CD4-positive, alpha-beta memory T cell (primary cell): ENCODE results near the gene RNF220. TPM values are rescaled to one million over a fixed set of nuclear protein-coding genes. Genes with fewer than 3 reads are reported as not detected.

Experiments used
- CTCF ChIA-PET: fragments of 350-600 bp; sonication (Branson Sonifier 250); formaldehyde crosslinking; loops from one replicate; lab custom pipeline; 2021; ENCODE audit warnings: inconsistent platforms; ENCODE audit not compliant: partially characterized antibody; lab: Charles Lee
- POLR2A ChIA-PET: fragments of 350-600 bp; sonication (Branson Sonifier 250); formaldehyde crosslinking; loops from one replicate; lab custom pipeline; 2021; ENCODE audit not compliant: partially characterized antibody; lab: Charles Lee
- DNase-seq, 5 donors: peaks; one replicate each; pipeline versions ENCODE4 v3.0.0 to v3.0.0-alpha.2; 2020 to 2022; ENCODE audit warnings: mixed read lengths in 1 of 5
- H3K27ac ChIP-seq: one replicate; pipeline ENCODE4 v1.7.0; 2013; ENCODE audit warnings: low read depth, low read length
- H3K27me3 ChIP-seq: 2 replicates; pipeline ENCODE4 v1.7.0; 2013; ENCODE audit warnings: mild to moderate bottlenecking, low read length, moderate library complexity; ENCODE audit not compliant: insufficient read depth
- H3K36me3 ChIP-seq: 2 replicates; pipeline ENCODE4 v1.7.0; 2013; ENCODE audit warnings: mild to moderate bottlenecking, low read length, moderate library complexity; ENCODE audit not compliant: insufficient read depth
- H3K4me1 ChIP-seq: 2 replicates; pipeline ENCODE4 v1.7.0; 2013; ENCODE audit warnings: mild to moderate bottlenecking, low read length, moderate library complexity; ENCODE audit not compliant: insufficient read depth
- H3K4me3 ChIP-seq, 2 donors: one replicate each; pipeline ENCODE4 v1.7.0; 2013; ENCODE audit warnings: low read length in 2 of 2, mild to moderate bottlenecking in 1 of 2
- H3K9me3 ChIP-seq, 2 donors: one replicate each; pipeline ENCODE4 v1.7.0; 2013; ENCODE audit warnings: low read length in 2 of 2, control low read depth in 1 of 2; ENCODE audit not compliant: control insufficient read depth in 1 of 2
- H3K27ac Mint-ChIP-seq, 7 donors: one replicate each; pipeline ENCODE4 v1.8.0; 2020 to 2021; ENCODE audit warnings: mixed read lengths in 7 of 7, mild to moderate bottlenecking in 6 of 7, inconsistent platforms in 3 of 7, moderate library complexity in 3 of 7
- H3K27me3 Mint-ChIP-seq, 2 donors: one replicate each; pipeline ENCODE4 v1.8.0; 2020 to 2021; ENCODE audit warnings: mixed read lengths in 2 of 2
- H3K36me3 Mint-ChIP-seq, 2 donors: one replicate each; pipeline ENCODE4 v1.8.0; 2020 to 2021; ENCODE audit warnings: mixed read lengths in 2 of 2, inconsistent platforms in 1 of 2, mild to moderate bottlenecking in 1 of 2
- H3K4me1 Mint-ChIP-seq, 4 donors: one replicate each; pipeline ENCODE4 v1.8.0; 2020 to 2021; ENCODE audit warnings: mixed read lengths in 4 of 4, mild to moderate bottlenecking in 1 of 4
- H3K4me3 Mint-ChIP-seq, 8 donors: one replicate each; pipeline ENCODE4 v1.8.0; 2020 to 2021; ENCODE audit warnings: mixed read lengths in 8 of 8, mild to moderate bottlenecking in 7 of 8, moderate library complexity in 6 of 8, inconsistent platforms in 3 of 8
- H3K9me3 Mint-ChIP-seq, 8 donors: one replicate each; pipeline ENCODE4 v1.8.0; 2020 to 2021; ENCODE audit warnings: mixed read lengths in 8 of 8, mild to moderate bottlenecking in 5 of 8, inconsistent platforms in 3 of 8, moderate library complexity in 1 of 8
- intact Hi-C: fragments of 100-400 bp; cut with micrococcal nuclease; formaldehyde crosslinking; loops from one replicate; pipeline ENCODE4 v1.15.1; 2023
- polyA plus RNA-seq, 2 donors: library from polyadenylated mRNA; unstranded; fragments of 300-500 nt; fragmentation: Illumina TruSeq; gene quantifications; one replicate each; pipeline ENCODE4 v1.2.3, GENCODE V29; 2021
- total RNA-seq, 2 experiments: library from RNA; stranded (reverse); gene quantifications; one replicate each; pipeline ENCODE4 v1.2.3, GENCODE V29; 2021

The RNF220 gene
- total and polyA plus RNA-seq, 4 experiments from 2014 or later = 74.7 to 125 (median 111) TPM

DNA sequence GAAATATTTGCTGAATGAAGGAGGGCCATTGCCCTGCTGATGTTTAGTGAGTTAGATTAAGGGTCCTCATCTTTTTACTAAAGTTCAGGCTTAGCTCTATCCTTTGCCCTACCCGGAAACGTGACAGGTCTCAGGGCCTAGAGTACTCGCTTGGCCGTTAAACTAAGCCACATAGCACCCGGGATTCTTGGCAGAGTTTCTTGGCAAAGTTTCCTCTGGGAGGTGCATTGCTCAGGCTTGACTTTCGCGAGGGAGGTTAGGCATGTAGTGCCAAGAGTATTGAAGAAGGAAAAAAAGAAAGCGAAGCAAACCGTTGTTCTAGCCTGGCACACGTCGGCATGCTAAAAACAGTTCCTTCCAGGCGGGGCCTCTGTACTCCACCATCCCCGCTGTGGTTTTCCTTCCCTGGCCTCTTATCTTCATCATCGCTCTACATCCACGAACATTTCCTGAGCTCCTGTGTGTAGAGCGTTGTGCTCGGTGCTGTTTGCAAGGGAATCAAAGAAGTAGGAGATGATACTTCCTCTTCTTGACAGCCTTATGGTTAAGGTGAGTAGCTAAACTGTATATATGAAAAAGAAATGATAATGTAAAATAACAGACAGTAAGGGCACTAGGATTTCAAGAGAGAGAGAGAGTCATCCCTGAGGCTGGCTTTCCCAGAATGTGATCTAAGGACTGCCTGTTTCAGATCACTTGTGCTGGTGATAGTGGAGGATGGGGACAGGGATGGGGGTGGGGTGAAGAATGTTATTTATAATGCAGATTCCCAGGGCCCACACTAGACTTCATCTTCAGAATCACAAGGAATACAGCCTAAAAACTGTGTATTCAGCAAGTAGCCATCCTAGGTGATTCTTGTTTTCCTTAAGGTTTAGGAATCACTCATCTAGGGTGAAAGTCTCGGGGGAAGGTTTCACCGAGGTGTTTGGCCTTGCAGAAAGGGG is 18.8 kb downstream of the RNF220 start:
- POLR2A ChIA-PET = no interaction called here
- Histone ChIP-seq H3K27me3 (peaks cover 7% of the 10 kb centered on the region), H3K9me3 (no peaks in the 10 kb centered on the region), H3K36me3 (no peaks in the 10 kb centered on the region), H3K27ac (no peak overlapping the region), H3K4me1 (no peaks in the 10 kb centered on the region), H3K4me3 (no peak overlapping the region)
- DNase-seq = no peak
- Mint-ChIP-seq H3K27ac (peak overlapping the region in 1 of 7 donors; percentile 88), H3K9me3 (no peaks in the 10 kb centered on the region), H3K4me1 (peaks cover 0 to 6% (median 5%) of the 10 kb centered on the region in 4 donors), H3K36me3 (no peaks in the 10 kb centered on the region), H3K4me3 (peak overlapping the region in 2 of 8 donors; percentile 23 to 49), H3K27me3 (peaks cover 50 to 62% of the 10 kb centered on the region in 2 donors)
- CTCF ChIA-PET = no interaction called here
- intact Hi-C loops = no loop called here

DNA sequence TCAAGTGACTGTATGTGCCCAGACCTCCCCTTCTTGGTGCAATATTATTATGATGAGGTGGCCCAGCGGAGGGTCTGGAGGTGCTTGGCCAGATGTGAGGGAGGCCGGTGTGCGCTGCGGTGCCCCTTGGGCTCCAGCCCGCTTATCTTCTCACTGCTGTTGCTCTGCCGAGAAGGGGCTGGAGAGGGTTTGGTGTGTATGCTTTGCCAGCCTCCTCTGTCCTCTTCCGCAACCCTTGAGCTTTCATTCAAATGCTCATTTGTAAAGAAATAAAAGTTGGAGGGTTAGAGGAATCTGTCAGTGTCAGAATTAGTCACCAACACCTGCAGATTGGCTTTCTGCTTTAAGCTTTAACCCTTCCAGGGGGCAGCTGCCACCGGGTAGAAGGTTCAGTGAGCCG is 19.7 kb downstream of the RNF220 start:
- no peak overlapping the region for H3K4me3 Mint-ChIP-seq
- peaks cover 7% of the 10 kb centered on the region for H3K27me3 ChIP-seq

DNA sequence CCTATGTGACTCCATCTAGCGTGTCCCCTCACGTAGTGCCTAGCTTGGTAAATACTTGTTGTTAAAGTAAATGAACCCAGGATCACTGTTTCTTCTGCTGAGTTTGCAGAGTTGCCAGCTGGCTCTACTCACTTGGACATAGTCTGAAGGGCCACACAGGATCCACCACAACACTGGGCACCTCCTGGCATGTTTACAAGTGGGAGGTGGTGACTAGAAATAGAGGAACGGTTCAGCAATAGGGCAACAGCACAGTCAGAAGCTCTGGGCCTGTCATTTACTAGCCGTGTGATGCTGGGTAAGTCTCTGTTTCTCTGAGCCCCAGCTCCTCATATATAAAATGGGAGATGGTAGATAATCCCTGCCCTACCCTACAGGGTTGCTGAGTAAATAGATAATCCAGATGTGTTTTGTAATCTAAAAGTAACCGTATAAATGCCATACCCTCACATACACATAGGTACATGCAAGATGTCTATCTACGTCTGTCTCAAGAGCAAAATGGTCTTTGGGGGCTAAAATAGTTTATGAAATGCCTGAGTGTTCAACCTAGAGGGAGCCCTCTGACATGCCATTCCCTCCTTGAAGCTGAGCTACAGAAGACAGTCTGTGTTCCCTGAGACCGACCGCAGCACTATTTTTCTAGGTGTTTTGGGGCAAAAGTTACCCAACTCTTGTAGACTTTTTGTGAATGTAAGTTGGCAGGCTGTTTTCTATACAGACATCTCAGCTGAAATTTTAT is 20.5 kb downstream of the RNF220 start:
- H3K27me3 ChIP-seq = peaks cover 7% of the 10 kb centered on the region
- H3K4me3 Mint-ChIP-seq = no peak overlapping the region
- no peak overlapping the region for H3K27ac Mint-ChIP-seq
- no peaks in the 10 kb centered on the region for H3K36me3 ChIP-seq
- intact Hi-C loops = no loop called here
- H3K9me3 ChIP-seq = no peaks in the 10 kb centered on the region
- peaks cover 46 to 57% of the 10 kb centered on the region in 2 donors for H3K27me3 Mint-ChIP-seq
- ChIA-PET CTCF (no interaction called here), POLR2A (interaction anchor here (0.6 kb wide), 1 partner anchor 998 kb away, joined by 3 read pairs; no protein-coding TSS in a partner anchor)
- no peak for DNase-seq
- H3K4me1 ChIP-seq = no peaks in the 10 kb centered on the region
- no peaks in the 10 kb centered on the region for H3K9me3 Mint-ChIP-seq
- peaks cover 0 to 6% (median 5%) of the 10 kb centered on the region in 4 donors for H3K4me1 Mint-ChIP-seq
- no peaks in the 10 kb centered on the region for H3K36me3 Mint-ChIP-seq
- no peak overlapping the region for H3K4me3 ChIP-seq
- H3K27ac ChIP-seq = no peak overlapping the region

More for the DNA sequence above, 19.7 kb downstream of the RNF220 start:
- DNase-seq = no peak
- Histone ChIP-seq H3K27ac (no peak overlapping the region), H3K4me3 (no peak overlapping the region), H3K9me3 (no peaks in the 10 kb centered on the region), H3K4me1 (no peaks in the 10 kb centered on the region), H3K36me3 (no peaks in the 10 kb centered on the region)
- no peak overlapping the region for H3K27ac Mint-ChIP-seq
- intact Hi-C loops = no loop called here
- ChIA-PET POLR2A (no interaction called here), CTCF (no interaction called here)
- no peaks in the 10 kb centered on the region for H3K36me3 Mint-ChIP-seq
- peaks cover 54 to 64% of the 10 kb centered on the region in 2 donors for H3K27me3 Mint-ChIP-seq
- no peaks in the 10 kb centered on the region for H3K9me3 Mint-ChIP-seq
- H3K4me1 Mint-ChIP-seq = peaks cover 0 to 6% (median 5%) of the 10 kb centered on the region in 4 donors

DNA sequence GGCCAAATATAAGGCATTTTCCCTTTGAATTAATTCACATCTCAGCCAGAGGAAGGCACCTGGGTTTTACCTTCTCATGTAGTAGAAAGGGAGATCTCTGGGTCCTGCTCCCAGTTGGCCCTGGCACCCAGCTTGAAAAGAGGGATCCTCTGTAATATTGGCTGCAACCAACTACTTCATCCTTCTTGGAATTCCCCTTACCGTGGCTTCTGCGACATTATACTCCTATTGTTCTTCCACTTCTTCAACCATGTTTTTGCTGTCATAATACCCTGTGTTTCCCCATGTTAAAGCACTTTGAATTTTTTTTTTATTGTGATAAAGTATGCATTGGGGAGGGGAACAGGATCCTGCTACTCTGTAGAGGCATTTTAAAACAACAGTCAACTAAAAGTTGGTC is 26.8 kb downstream of the RNF220 start:
- DNase-seq = no peak
- Mint-ChIP-seq H3K9me3 (no peaks in the 10 kb centered on the region), H3K27me3 (peaks cover 30 to 32% of the 10 kb centered on the region in 2 donors), H3K4me1 (no peaks in the 10 kb centered on the region), H3K27ac (no peak overlapping the region), H3K4me3 (no peak overlapping the region), H3K36me3 (no peaks in the 10 kb centered on the region)
- ChIA-PET CTCF (no interaction called here), POLR2A (no interaction called here)
- Histone ChIP-seq H3K4me1 (no peaks in the 10 kb centered on the region), H3K9me3 (no peaks in the 10 kb centered on the region), H3K36me3 (no peaks in the 10 kb centered on the region), H3K27me3 (peaks cover 6% of the 10 kb centered on the region), H3K4me3 (no peak overlapping the region), H3K27ac (no peak overlapping the region)
- intact Hi-C loops = no loop called here

DNA sequence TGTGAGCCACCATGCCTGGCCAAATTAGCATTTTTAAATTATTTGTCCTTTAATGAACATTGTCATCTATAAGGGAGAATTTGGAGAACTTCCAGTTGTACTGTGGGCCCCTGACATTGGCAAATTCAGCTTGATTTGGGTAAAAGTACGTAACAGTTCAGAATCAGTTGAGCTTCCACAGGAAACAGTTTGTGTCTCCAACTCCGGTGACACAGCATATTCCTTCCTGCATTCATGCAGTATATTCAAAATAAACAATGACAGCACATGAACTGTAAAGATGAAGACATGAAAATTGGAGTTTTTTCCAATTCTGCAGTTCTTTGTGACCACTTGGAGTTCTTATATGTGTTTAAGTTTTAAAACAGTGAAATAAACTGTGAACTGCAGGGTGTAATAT is 28.2 kb downstream of the RNF220 start:
- H3K4me1 Mint-ChIP-seq = no peaks in the 10 kb centered on the region
- ChIA-PET CTCF (no interaction called here), POLR2A (no interaction called here)
- no peak for DNase-seq
- no peak overlapping the region for H3K4me3 Mint-ChIP-seq
- Histone ChIP-seq H3K4me1 (no peaks in the 10 kb centered on the region), H3K27ac (no peak overlapping the region), H3K36me3 (no peaks in the 10 kb centered on the region), H3K27me3 (peaks cover 6% of the 10 kb centered on the region), H3K4me3 (no peak overlapping the region), H3K9me3 (no peaks in the 10 kb centered on the region)
- H3K27ac Mint-ChIP-seq = no peak overlapping the region
- H3K36me3 Mint-ChIP-seq = no peaks in the 10 kb centered on the region
- H3K9me3 Mint-ChIP-seq = no peaks in the 10 kb centered on the region
- peaks cover 20 to 23% of the 10 kb centered on the region in 2 donors for H3K27me3 Mint-ChIP-seq
- intact Hi-C loops = no loop called here

DNA sequence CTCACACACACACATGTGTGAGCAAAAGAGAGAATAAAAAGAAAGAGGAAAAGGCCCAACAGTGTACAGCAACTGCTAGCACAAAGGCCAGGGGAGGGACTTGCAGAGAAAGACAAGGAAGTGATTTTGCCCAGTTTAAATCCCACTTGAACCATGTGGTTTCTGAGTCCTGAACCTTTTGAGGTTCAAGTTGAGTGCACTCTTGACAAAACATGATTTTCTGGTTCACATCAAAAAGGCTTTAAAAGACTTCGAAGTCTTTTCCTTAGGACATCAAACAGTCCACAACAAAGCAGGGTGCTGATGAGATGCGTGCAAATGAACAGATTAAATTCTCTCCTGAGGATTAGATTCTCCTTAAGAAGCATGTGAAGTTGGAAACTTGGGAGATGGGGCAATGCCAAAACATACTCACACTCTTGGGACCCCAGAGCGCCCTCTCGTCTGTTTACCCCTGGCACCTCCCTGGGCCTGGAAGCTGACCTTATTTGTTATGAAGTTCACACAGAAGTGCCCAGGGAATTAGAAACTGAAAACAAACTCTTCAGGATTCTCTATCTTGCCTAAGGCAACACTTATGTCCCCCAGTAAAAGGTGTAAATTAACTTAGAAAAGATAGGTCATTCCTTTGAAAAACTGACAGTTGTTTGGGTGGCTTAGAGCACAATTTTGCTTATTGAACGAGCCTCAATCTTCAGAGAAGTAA is 31.5 kb downstream of the RNF220 start:
- H3K27me3 ChIP-seq = peaks cover 5% of the 10 kb centered on the region
- intact Hi-C loops = no loop called here
- H3K9me3 Mint-ChIP-seq = no peaks in the 10 kb centered on the region
- CTCF ChIA-PET = no interaction called here
- no peak overlapping the region for H3K27ac ChIP-seq
- no peak for DNase-seq
- H3K27me3 Mint-ChIP-seq = peaks cover 16 to 17% of the 10 kb centered on the region in 2 donors
- no peak overlapping the region for H3K4me3 ChIP-seq
- POLR2A ChIA-PET = no interaction called here
- H3K4me1 Mint-ChIP-seq = no peaks in the 10 kb centered on the region
- no peaks in the 10 kb centered on the region for H3K9me3 ChIP-seq
- H3K36me3 ChIP-seq = no peaks in the 10 kb centered on the region
- peak overlapping the region in 1 of 7 donors; percentile 72 for H3K27ac Mint-ChIP-seq
- H3K4me3 Mint-ChIP-seq = no peak overlapping the region
- no peaks in the 10 kb centered on the region for H3K36me3 Mint-ChIP-seq
- H3K4me1 ChIP-seq = no peaks in the 10 kb centered on the region
